ENCODE results near the gene IGF2BP1. TPM values are rescaled to one million over a fixed set of nuclear protein-coding genes. Genes with fewer than 3 reads are reported as not detected.

Gene IGF2BP1
- total RNA-seq, 1 experiment from 2014 or later = 434 TPM

DNA sequence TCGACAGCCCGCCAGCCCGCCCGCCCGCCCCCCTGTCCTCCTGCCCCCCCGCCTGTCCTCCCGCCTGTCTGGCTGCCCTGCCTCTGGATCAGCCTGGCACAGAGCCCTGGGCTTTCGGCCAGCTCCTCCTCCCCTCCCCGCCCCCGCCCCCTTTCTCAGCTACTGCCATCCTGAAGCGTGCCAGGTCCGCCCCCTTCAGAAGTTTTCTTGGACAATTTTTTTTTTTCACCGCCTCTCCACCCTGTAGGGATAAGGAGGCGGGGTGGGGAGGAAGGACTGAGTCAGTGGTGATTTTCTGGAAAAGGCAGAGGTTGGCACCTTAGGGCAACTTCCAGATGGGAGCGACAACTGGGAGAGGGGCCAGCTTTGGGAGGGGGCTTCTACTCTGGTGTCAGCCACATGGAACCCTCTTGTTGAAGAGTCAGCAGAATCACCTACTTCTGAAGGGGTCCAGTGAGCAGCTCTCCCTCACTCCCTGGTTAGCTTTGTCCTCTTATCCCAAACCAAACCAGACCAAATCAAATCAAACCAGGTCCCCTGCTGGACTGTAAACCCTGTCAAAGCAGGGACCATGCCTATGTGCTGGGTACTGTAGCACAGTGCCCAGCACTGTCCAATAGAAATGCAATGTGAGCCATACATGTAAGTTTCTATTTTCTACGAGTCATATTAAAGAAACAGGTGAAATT, 19.7 kb downstream of the IGF2BP1 start:
- no peaks in the 10 kb centered on the region for H3K27me3 ChIP-seq (ENCODE audit: insufficient read depth, low read length)
- peak overlapping the region in 2 of 3 experiments; percentile 82 to 89; a peak in 3 of 7 replicates for H3K27ac Mint-ChIP-seq
- no peak overlapping the region for H3K18ac ChIP-seq (ENCODE audit: insufficient read length, low read depth, low read length)
- H3K9ac ChIP-seq (ENCODE audit: extremely low read depth, insufficient read length, low read length) = no peak overlapping the region
- H3K56ac ChIP-seq (ENCODE audit: insufficient read length, low read depth, low read length) = no peak overlapping the region
- H3K4ac ChIP-seq (ENCODE audit: low read depth, low read length) = no peak overlapping the region
- no peak overlapping the region for H2BK12ac ChIP-seq (ENCODE audit: insufficient read length, low read depth, low read length)
- peak; percentile 29 for DNase-seq
- H2AK5ac ChIP-seq (ENCODE audit: insufficient read length, low read length) = no peak overlapping the region
- no peak overlapping the region for H4K91ac ChIP-seq (ENCODE audit: insufficient read length, low read depth, low read length)
- peaks cover 36% of the 10 kb centered on the region for H3K4me1 ChIP-seq (ENCODE audit: insufficient read depth, low read length)
- H3T11ph ChIP-seq (ENCODE audit: low read length) = no peak overlapping the region
- H3K4me3 Mint-ChIP-seq = no peak overlapping the region
- no peak overlapping the region for H2BK5ac ChIP-seq (ENCODE audit: insufficient read length, low read length)
- WGBS (ENCODE audit: extremely low coverage, insufficient read length, low lambda C conversion rate) = no CpG with 5 or more reads among the region's 16 CpGs
- H3K36me3 Mint-ChIP-seq (ENCODE audit: insufficient read depth in 1 of 3, low read depth in 3 of 3) = peaks cover 28 to 44% (median 36%) of the 10 kb centered on the region in 3 experiments; a peak in 6 of 7 replicates
- H3K23me2 ChIP-seq (ENCODE audit: insufficient read length, low read depth, low read length, poor library complexity, severe bottlenecking) = peaks cover 15% of the 10 kb centered on the region
- no peak overlapping the region for H3K27ac ChIP-seq (ENCODE audit: insufficient read length, low read depth, low read length)
- no peak overlapping the region for H2BK120ac ChIP-seq (ENCODE audit: low read depth, low read length, poor library complexity, severe bottlenecking)
- peaks cover 2% of the 10 kb centered on the region for H4K20me1 ChIP-seq (ENCODE audit: control insufficient read depth, insufficient read depth, insufficient read length)
- no peak overlapping the region for H3K4me2 ChIP-seq (ENCODE audit: insufficient read depth, insufficient read length, low read length)
- no peak overlapping the region for H2BK15ac ChIP-seq (ENCODE audit: low read depth, low read length)
- H4K8ac ChIP-seq (replicated peaks; ENCODE audit: insufficient read length, low read depth, low read length) = no peak overlapping the region
- no peak overlapping the region for H2AFZ ChIP-seq (ENCODE audit: low read length)
- H3K27me3 Mint-ChIP-seq (ENCODE audit: low read depth) = no peaks in the 10 kb centered on the region
- H3K14ac ChIP-seq (ENCODE audit: insufficient read depth, low read length) = no peak overlapping the region
- H3K4me1 Mint-ChIP-seq = peaks cover 68 to 76% of the 10 kb centered on the region in 2 experiments
- H3K9me3 ChIP-seq (ENCODE audit: control insufficient read depth, low read depth, low read length) = no peaks in the 10 kb centered on the region
- no peak overlapping the region for H2BK20ac ChIP-seq (ENCODE audit: low read depth, low read length, poor library complexity, severe bottlenecking)
- H4K5ac ChIP-seq (ENCODE audit: insufficient read length, low read depth, low read length) = no peak overlapping the region
- TF ChIP-seq, protein P1, sequence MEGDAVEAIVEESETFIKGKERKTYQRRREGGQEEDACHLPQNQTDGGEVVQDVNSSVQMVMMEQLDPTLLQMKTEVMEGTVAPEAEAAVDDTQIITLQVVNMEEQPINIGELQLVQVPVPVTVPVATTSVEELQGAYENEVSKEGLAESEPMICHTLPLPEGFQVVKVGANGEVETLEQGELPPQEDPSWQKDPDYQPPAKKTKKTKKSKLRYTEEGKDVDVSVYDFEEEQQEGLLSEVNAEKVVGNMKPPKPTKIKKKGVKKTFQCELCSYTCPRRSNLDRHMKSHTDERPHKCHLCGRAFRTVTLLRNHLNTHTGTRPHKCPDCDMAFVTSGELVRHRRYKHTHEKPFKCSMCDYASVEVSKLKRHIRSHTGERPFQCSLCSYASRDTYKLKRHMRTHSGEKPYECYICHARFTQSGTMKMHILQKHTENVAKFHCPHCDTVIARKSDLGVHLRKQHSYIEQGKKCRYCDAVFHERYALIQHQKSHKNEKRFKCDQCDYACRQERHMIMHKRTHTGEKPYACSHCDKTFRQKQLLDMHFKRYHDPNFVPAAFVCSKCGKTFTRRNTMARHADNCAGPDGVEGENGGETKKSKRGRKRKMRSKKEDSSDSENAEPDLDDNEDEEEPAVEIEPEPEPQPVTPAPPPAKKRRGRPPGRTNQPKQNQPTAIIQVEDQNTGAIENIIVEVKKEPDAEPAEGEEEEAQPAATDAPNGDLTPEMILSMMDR (conservative IDR thresholded peaks at IDR 0.05) = no peak
- H3K9me3 Mint-ChIP-seq = no peaks in the 10 kb centered on the region
- peaks cover 45% of the 10 kb centered on the region; the same call in 1 of the 2 replicates for H3K79me2 ChIP-seq (ENCODE audit: insufficient read depth, low read length)
- peaks cover 8% of the 10 kb centered on the region for H3K79me1 ChIP-seq (ENCODE audit: insufficient read depth, low read depth, low read length, poor library complexity, severe bottlenecking)
- H3K23ac ChIP-seq (ENCODE audit: insufficient read length, low read depth, low read length) = no peak overlapping the region

Measured in H9 (cell line).